Occipital lobe (tissue), 2 donors: Measurements from ENCODE around the gene CACNG5. TPM values are rescaled to one million over a fixed set of nuclear protein-coding genes. Genes with fewer than 3 reads are reported as not detected.

Source experiments
- small RNA-seq: library from RNA; depleted of rRNA; stranded (forward); fragments of <200 nt; gene quantifications from one replicate; pipeline ENCODE3, GENCODE V24; 2014
- total RNA-seq: library from RNA; depleted of rRNA; stranded (reverse); fragments of >200 nt; gene quantifications from one replicate; pipeline ENCODE4 v1.2.3, GENCODE V29; 2014

CACNG5 gene
- total RNA-seq, 1 donor from 2014 or later, result 0.31 TPM

Small RNA genes lying within 50 kb of the gene (small RNA-seq; reads per million reads assigned to genes)
- gene MIR634 (not detected), gene RNA5SP446 (not detected)

Other genes starting within 250 kb of the CACNG5 start
- gene CACNG4, start 129.6 kb downstream of the CACNG5 start, total RNA-seq, result 44.5 TPM
- gene CACNG1, start 209.4 kb downstream of the CACNG5 start, total RNA-seq, result 0.47 TPM